Loucy (cell line): ENCODE measurements around the gene HTR2C.

ENCODE experiments used
- H2AFZ ChIP-seq: fragments of 200-600 bp; sonication (generic); 2 replicates; pipeline ENCODE4 v1.6.0; 2016; ENCODE audit warnings: antibody characterized with exemption, mild to moderate bottlenecking, low read length, moderate library complexity
- H3F3A ChIP-seq: fragments of 200-600 bp; 2 replicates; pipeline ENCODE4 v1.6.0; 2016; ENCODE audit warnings: antibody characterized with exemption, low read depth, mild to moderate bottlenecking
- H3K27me3 ChIP-seq: fragments of 200-600 bp; sonication (generic); 2 replicates; pipeline ENCODE4 v1.6.1; 2014; ENCODE audit warnings: low read length, mild to moderate bottlenecking; ENCODE audit not compliant: insufficient read depth, poor library complexity, severe bottlenecking
- H3K36me3 ChIP-seq: fragments of 200-600 bp; sonication (generic); 2 replicates; pipeline ENCODE4 v1.6.1; 2016; ENCODE audit warnings: low read length; ENCODE audit not compliant: insufficient read depth
- H3K4me1 ChIP-seq: fragments of 200-600 bp; sonication (generic); 2 replicates; pipeline ENCODE4 v1.5.1; 2014; ENCODE audit warnings: low read length, mild to moderate bottlenecking; ENCODE audit not compliant: insufficient read depth, poor library complexity, severe bottlenecking
- H3K4me2 ChIP-seq: fragments of 200-600 bp; sonication (generic); 2 replicates; pipeline ENCODE4 v1.6.0; 2014; ENCODE audit warnings: antibody characterized with exemption, low read length, low read depth, mild to moderate bottlenecking; ENCODE audit not compliant: poor library complexity, severe bottlenecking
- H3K4me3 ChIP-seq: fragments of 200-600 bp; sonication (generic); 2 replicates; pipeline ENCODE4 v1.5.1; 2014; ENCODE audit warnings: low read length, mild to moderate bottlenecking, mixed read lengths; ENCODE audit not compliant: poor library complexity, severe bottlenecking
- H3K79me2 ChIP-seq: fragments of 200-600 bp; sonication (generic); 2 replicates; pipeline ENCODE4 v1.6.1; 2014; ENCODE audit warnings: low read length; ENCODE audit not compliant: insufficient read depth
- H3K9ac ChIP-seq: fragments of 200-600 bp; sonication (generic); 2 replicates; pipeline ENCODE4 v1.6.0; 2014; ENCODE audit warnings: mild to moderate bottlenecking, low read depth, low read length, moderate library complexity; ENCODE audit not compliant: poor library complexity, severe bottlenecking
- H3K9me2 ChIP-seq: fragments of 200-600 bp; sonication (generic); replicated peaks from 2 replicates; pipeline ENCODE4 v1.6.1; 2016; ENCODE audit warnings: low read depth, low read length, mixed read lengths
- H3K9me3 ChIP-seq: fragments of 200-600 bp; sonication (generic); 2 replicates; pipeline ENCODE4 v1.6.1; 2014; ENCODE audit warnings: mild to moderate bottlenecking, antibody characterized with exemption, low read length, low read depth; ENCODE audit not compliant: insufficient read depth
- H4K20me1 ChIP-seq: fragments of 200-600 bp; sonication (generic); 2 replicates; pipeline ENCODE4 v1.6.0; 2014; ENCODE audit warnings: antibody characterized with exemption, low read length, mild to moderate bottlenecking; ENCODE audit not compliant: insufficient read depth, poor library complexity, severe bottlenecking
- CTCF ChIP-seq: fragments of 200-600 bp; sonication (generic); conservative IDR thresholded peaks from 2 replicates; pipeline ENCODE4 v1.5.1; 2014; ENCODE audit warnings: mild to moderate bottlenecking, antibody characterized with exemption, low read length
- EZH2phosphoT487 ChIP-seq: fragments of 200-600 bp; IDR thresholded peaks from 2 replicates; pipeline ENCODE4 v1.6.1; 2018; ENCODE audit warnings: antibody characterized with exemption, mild to moderate bottlenecking, moderate library complexity, borderline replicate concordance

The HTR2C gene

GRCh38 chrX:114712466-114712865 is 128.6 kb downstream of the HTR2C start:
- H3K27me3 ChIP-seq = no peaks in the 10 kb centered on the region
- H3K9ac ChIP-seq = no peak overlapping the region
- H3K9me2 ChIP-seq = no peaks in the 10 kb centered on the region
- no peaks in the 10 kb centered on the region for H3K79me2 ChIP-seq
- no peaks in the 10 kb centered on the region for H3F3A ChIP-seq
- H3K36me3 ChIP-seq = no peaks in the 10 kb centered on the region
- H3K4me1 ChIP-seq = no peaks in the 10 kb centered on the region
- no peak overlapping the region for H3K4me3 ChIP-seq
- H2AFZ ChIP-seq = no peak overlapping the region
- no peaks in the 10 kb centered on the region for H4K20me1 ChIP-seq
- TF ChIP-seq EZH2phosphoT487 (no peak), CTCF (no peak)
- H3K4me2 ChIP-seq = no peak overlapping the region
- H3K9me3 ChIP-seq = no peaks in the 10 kb centered on the region

GRCh38 chrX:114715096-114715495 is 131.2 kb downstream of the HTR2C start:
- Histone ChIP-seq H3K36me3 (no peaks in the 10 kb centered on the region), H3K9me3 (no peaks in the 10 kb centered on the region), H3F3A (no peaks in the 10 kb centered on the region), H3K4me1 (no peaks in the 10 kb centered on the region), H4K20me1 (no peaks in the 10 kb centered on the region), H3K79me2 (no peaks in the 10 kb centered on the region), H3K4me2 (no peak overlapping the region), H3K4me3 (no peak overlapping the region), H3K9me2 (no peaks in the 10 kb centered on the region), H3K9ac (no peak overlapping the region), H3K27me3 (no peaks in the 10 kb centered on the region), H2AFZ (no peak overlapping the region)
- TF ChIP-seq EZH2phosphoT487 (no peak), CTCF (no peak)

GRCh38 chrX:114717921-114718320 is 134.0 kb downstream of the HTR2C start:
- Histone ChIP-seq H3K79me2 (no peaks in the 10 kb centered on the region), H3K4me3 (no peak overlapping the region), H3K4me2 (no peak overlapping the region), H3K9me2 (no peaks in the 10 kb centered on the region), H3K4me1 (no peaks in the 10 kb centered on the region), H3K36me3 (no peaks in the 10 kb centered on the region), H3K9me3 (no peaks in the 10 kb centered on the region), H3K9ac (no peak overlapping the region), H4K20me1 (no peaks in the 10 kb centered on the region), H2AFZ (no peak overlapping the region), H3F3A (no peaks in the 10 kb centered on the region), H3K27me3 (no peaks in the 10 kb centered on the region)
- TF ChIP-seq CTCF (peak; percentile 53), EZH2phosphoT487 (no peak)
